Skeletal muscle cell (primary cell): ENCODE measurements around the gene PCMTD2.
A peak's percentile ranks its signal among the peaks of the same experiment; 100 is the strongest.
"Not testable (repeated sequence)": the region's sequence is repeated elsewhere in the genome, so short reads cannot be mapped to it uniquely, and the experiment has no call there.

Source experiments
- DNase-seq: peaks from one replicate; pipeline ENCODE4 v3.0.0-alpha.2; 2010; ENCODE audit warnings: low read depth
- H3K4me3 ChIP-seq: 2 replicates; pipeline ENCODE4 v1.5.1; 2011; ENCODE audit warnings: low read depth, mild to moderate bottlenecking, control low read depth, low read length, moderate library complexity

PCMTD2 gene

GRCh38 chr20:64222851-64223525 lies 32.6 kb upstream of the PCMTD2 start:
- DNase-seq = no peak
- H3K4me3 ChIP-seq = no peak overlapping the region

GRCh38 chr20:64223526-64224067 lies 32.0 kb upstream of the PCMTD2 start:
- no peak for DNase-seq
- no peak overlapping the region for H3K4me3 ChIP-seq

- peak; percentile 82 for DNase-seq
- no peak overlapping the region for H3K4me3 ChIP-seq
Measured at GRCh38 chr20:64224351-64225170, 31.0 kb upstream of the PCMTD2 start.

- H3K4me3 ChIP-seq = no peak overlapping the region
- DNase-seq = no peak
Measured at GRCh38 chr20:64225171-64225595, 30.4 kb upstream of the PCMTD2 start.

GRCh38 chr20:64225828-64226598 lies 29.5 kb upstream of the PCMTD2 start:
- no peak for DNase-seq

GRCh38 chr20:64226686-64227580 lies 28.6 kb upstream of the PCMTD2 start:
- H3K4me3 ChIP-seq = no peak overlapping the region
- no peak for DNase-seq

More at GRCh38 chr20:64225828-64226598, 29.5 kb upstream of the PCMTD2 start:
- no peak overlapping the region for H3K4me3 ChIP-seq

GRCh38 chr20:64228086-64228653 lies 27.4 kb upstream of the PCMTD2 start:
- no peak for DNase-seq
- H3K4me3 ChIP-seq = no peak overlapping the region

- no peak for DNase-seq
- H3K4me3 ChIP-seq = no peak overlapping the region
Measured at GRCh38 chr20:64228751-64229506, 26.6 kb upstream of the PCMTD2 start.

- DNase-seq = no peak
- no peak overlapping the region for H3K4me3 ChIP-seq
Measured at GRCh38 chr20:64229507-64230061, 26.0 kb upstream of the PCMTD2 start.

GRCh38 chr20:64230461-64231145 lies 24.9 kb upstream of the PCMTD2 start:
- H3K4me3 ChIP-seq = no peak overlapping the region
- no peak for DNase-seq

GRCh38 chr20:64231621-64232550 lies 23.7 kb upstream of the PCMTD2 start:
- H3K4me3 ChIP-seq = no peak overlapping the region
- DNase-seq = no peak

GRCh38 chr20:64232794-64233193 lies 22.8 kb upstream of the PCMTD2 start:
- no peak overlapping the region for H3K4me3 ChIP-seq
- no peak for DNase-seq

- DNase-seq = no peak
- no peak overlapping the region for H3K4me3 ChIP-seq
Measured at GRCh38 chr20:64233725-64234124, 21.8 kb upstream of the PCMTD2 start.

GRCh38 chr20:64234291-64234791 lies 21.2 kb upstream of the PCMTD2 start:
- no peak overlapping the region for H3K4me3 ChIP-seq
- DNase-seq = no peak

GRCh38 chr20:64234921-64235565 lies 20.5 kb upstream of the PCMTD2 start:
- not testable (repeated sequence) for H3K4me3 ChIP-seq, DNase-seq
